Measurements from ENCODE around the gene ARHGAP10.

ARHGAP10 gene

GRCh38 chr4:148092316-148093014 is 360.6 kb downstream of the ARHGAP10 start:
- DNase-seq (ENCODE audit: low read depth), result no peak
- TF ChIP-seq CTCF (IDR thresholded peaks at IDR 0.05; ENCODE audit: insufficient read depth, low read depth, low read length, missing control alignments), result no peak
- H3K4me3 ChIP-seq (ENCODE audit: low read depth, low read length), result no peak overlapping the region

GRCh38 chr4:148093065-148093464 is 361.2 kb downstream of the ARHGAP10 start:
- no peak for TF ChIP-seq CTCF (IDR thresholded peaks at IDR 0.05; ENCODE audit: insufficient read depth, low read depth, low read length, missing control alignments)
- H3K4me3 ChIP-seq (ENCODE audit: low read depth, low read length), result no peak overlapping the region
- no peak for DNase-seq (ENCODE audit: low read depth)

- TF ChIP-seq CTCF (IDR thresholded peaks at IDR 0.05; ENCODE audit: insufficient read depth, low read depth, low read length, missing control alignments), result no peak
- DNase-seq (ENCODE audit: low read depth), result no peak
- no peak overlapping the region for H3K4me3 ChIP-seq (ENCODE audit: low read depth, low read length)
Measured at GRCh38 chr4:148094149-148094548, 362.3 kb downstream of the ARHGAP10 start.

GRCh38 chr4:148095346-148095923 is 363.5 kb downstream of the ARHGAP10 start:
- H3K4me3 ChIP-seq (ENCODE audit: low read depth, low read length), result no peak overlapping the region
- TF ChIP-seq CTCF (IDR thresholded peaks at IDR 0.05; ENCODE audit: insufficient read depth, low read depth, low read length, missing control alignments), result no peak
- no peak for DNase-seq (ENCODE audit: low read depth)

- no peak for TF ChIP-seq CTCF (IDR thresholded peaks at IDR 0.05; ENCODE audit: insufficient read depth, low read depth, low read length, missing control alignments)
- H3K4me3 ChIP-seq (ENCODE audit: low read depth, low read length), result no peak overlapping the region
- no peak for DNase-seq (ENCODE audit: low read depth)
Measured at GRCh38 chr4:148097801-148098200, 365.9 kb downstream of the ARHGAP10 start.

GRCh38 chr4:148101235-148101634 is 369.3 kb downstream of the ARHGAP10 start:
- TF ChIP-seq CTCF (IDR thresholded peaks at IDR 0.05; ENCODE audit: insufficient read depth, low read depth, low read length, missing control alignments), result no peak
- H3K4me3 ChIP-seq (ENCODE audit: low read depth, low read length), result no peak overlapping the region
- DNase-seq (ENCODE audit: low read depth), result no peak

- no peak overlapping the region for H3K4me3 ChIP-seq (ENCODE audit: low read depth, low read length)
- no peak for DNase-seq (ENCODE audit: low read depth)
- TF ChIP-seq CTCF (IDR thresholded peaks at IDR 0.05; ENCODE audit: insufficient read depth, low read depth, low read length, missing control alignments), result no peak
Measured at GRCh38 chr4:148101790-148102189, 369.9 kb downstream of the ARHGAP10 start.

Data from GM12865 (cell line).